SIG-M5 (cell line): ENCODE data around the gene PRRT1B.
"Not testable (repeated sequence)": the region's sequence is repeated elsewhere in the genome, so short reads cannot be mapped to it uniquely, and the experiment has no call there.

Source experiments
- DNase-seq: peaks from one replicate; lab custom pipeline; 2025; lab: John Stamatoyannopoulos, UW

Gene PRRT1B

GRCh38 chr9:131550465-131550864 is 5.1 kb downstream of the PRRT1B start:
- DNase-seq, result not testable (repeated sequence)

- DNase-seq, result no peak
These were observed 6.7 kb downstream of the PRRT1B start for GRCh38 chr9:131552030-131552429.

- no peak for DNase-seq
These were observed 8.9 kb downstream of the PRRT1B start for GRCh38 chr9:131554087-131554842.

GRCh38 chr9:131554843-131555351 is 9.6 kb downstream of the PRRT1B start:
- no peak for DNase-seq

- no peak for DNase-seq
These were observed 10.7 kb downstream of the PRRT1B start for GRCh38 chr9:131555841-131556673.

GRCh38 chr9:131557855-131558548 is 12.7 kb downstream of the PRRT1B start:
- no peak for DNase-seq

- DNase-seq, result no peak
These were observed 14.2 kb downstream of the PRRT1B start for GRCh38 chr9:131559421-131560000.

GRCh38 chr9:131562032-131562959 is 17.0 kb downstream of the PRRT1B start:
- DNase-seq, result no peak

GRCh38 chr9:131565369-131565768 is 20.0 kb downstream of the PRRT1B start:
- no peak for DNase-seq

GRCh38 chr9:131566158-131566557 is 20.8 kb downstream of the PRRT1B start:
- no peak for DNase-seq

- no peak for DNase-seq
These were observed 22.6 kb downstream of the PRRT1B start for GRCh38 chr9:131567910-131568309.

- no peak for DNase-seq
These were observed 29.7 kb downstream of the PRRT1B start for GRCh38 chr9:131574730-131575640.

GRCh38 chr9:131575946-131576853 is 30.9 kb downstream of the PRRT1B start:
- no peak for DNase-seq

GRCh38 chr9:131577005-131578000 is 32.0 kb downstream of the PRRT1B start:
- DNase-seq, result no peak

GRCh38 chr9:131578021-131578420 is 32.7 kb downstream of the PRRT1B start:
- no peak for DNase-seq

- DNase-seq, result no peak
These were observed 33.6 kb downstream of the PRRT1B start for GRCh38 chr9:131578731-131579504.

- no peak for DNase-seq
These were observed 34.5 kb downstream of the PRRT1B start for GRCh38 chr9:131579789-131580211.
